HTERT RPE-1 (cell line): Measurements from ENCODE around the gene FADS2.

Experiments
- in situ Hi-C: fragments of 300-500 bp; cut with MboI; formaldehyde crosslinking; loops from 4 replicates; pipeline ENCODE4 v1.14.3; 2020; ENCODE audit warnings: low sequenced_read_pairs

FADS2 gene

DNA sequence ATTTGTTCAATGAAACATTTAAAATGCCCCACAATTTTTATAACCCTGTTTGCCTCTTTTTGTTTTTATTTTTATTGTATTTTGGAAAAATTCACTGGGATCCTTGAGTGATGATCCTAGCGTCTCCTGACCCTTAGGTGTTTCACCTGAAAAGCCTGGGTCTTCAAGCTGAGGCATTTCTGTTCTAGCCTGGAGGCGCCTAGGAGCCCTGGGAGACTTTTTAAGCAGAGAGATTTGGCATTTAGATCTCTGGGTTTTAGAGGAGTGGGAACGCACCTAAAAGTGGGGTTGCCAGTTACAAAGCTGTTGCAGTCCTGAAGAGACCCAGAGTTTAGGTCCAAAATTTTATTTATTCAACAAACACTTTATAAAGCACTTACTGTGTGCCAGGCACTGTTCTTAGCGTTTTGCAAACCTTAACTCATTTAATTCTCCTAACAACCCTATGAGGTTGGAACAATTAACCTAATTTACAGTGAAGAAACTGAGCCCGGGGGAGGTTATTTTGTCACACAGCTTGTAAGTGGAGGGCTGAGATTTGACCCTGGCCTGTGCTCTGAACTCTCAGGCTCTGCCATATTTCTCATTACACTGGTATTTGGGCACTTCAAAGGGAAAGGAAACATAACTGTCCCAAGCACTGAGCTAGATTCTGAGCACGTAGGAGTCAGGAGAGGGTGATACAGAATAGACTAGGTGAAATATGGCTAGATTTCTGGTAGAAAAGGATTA lies 10.5 kb upstream of the FADS2 start:
- in situ Hi-C loops: no loop called here

DNA sequence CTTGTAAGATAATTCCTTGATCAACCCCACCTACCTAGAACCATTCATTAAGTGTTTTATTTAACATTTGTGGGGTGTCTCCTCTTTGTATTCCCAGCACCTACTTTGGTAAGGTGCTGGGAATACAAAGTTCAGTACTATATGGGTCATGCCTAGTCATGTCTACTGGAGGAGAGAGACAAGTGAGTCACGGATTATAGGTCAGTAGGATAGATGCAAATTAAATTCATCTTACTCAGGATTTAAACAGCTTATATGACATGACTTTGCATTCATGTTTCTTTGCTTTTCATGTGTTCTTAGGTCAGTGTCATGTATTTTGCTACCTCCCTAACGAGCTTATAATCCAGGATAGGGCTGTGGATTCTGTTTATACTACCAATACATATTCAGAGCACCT lies 7.9 kb upstream of the FADS2 start:
- in situ Hi-C loops: no loop called here

DNA sequence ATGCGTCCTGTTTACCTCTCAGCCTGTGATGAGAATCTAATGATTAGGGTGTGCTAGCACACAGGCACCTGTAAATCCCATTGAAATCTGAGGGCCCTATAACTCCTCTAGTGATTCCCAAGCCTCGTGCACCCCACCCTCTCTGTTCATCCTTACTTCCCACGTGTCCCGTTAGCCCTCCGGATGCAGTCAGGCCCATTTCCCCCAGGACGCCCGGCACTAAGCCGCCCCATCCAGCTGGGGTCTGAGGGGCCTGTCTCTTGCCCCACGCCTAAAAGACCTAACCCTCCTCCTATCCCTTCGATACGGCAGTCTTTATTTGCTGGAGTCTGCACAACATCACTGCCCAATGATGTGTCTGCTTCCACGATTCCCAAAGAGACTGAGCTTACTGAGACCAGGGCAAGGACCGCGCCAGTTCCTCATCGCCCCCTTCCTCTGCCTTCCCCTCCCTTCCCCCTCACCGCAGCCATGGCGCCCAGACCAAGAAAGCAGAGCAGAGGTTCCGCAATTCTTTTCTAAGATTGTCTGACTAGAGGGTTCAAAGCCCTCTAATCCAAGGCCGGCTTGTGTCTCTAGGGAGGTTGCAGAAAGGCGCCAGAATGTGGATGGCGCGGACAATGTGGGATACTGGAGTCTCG lies 1.1 kb upstream of the FADS2 start:
- in situ Hi-C loops: no loop called here

DNA sequence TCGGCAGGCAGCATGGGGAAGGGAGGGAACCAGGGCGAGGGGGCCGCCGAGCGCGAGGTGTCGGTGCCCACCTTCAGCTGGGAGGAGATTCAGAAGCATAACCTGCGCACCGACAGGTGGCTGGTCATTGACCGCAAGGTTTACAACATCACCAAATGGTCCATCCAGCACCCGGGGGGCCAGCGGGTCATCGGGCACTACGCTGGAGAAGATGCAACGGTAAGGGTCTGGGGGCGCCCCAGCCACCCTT lies 204 bp downstream of the FADS2 start:
- in situ Hi-C loops: no loop called here

DNA sequence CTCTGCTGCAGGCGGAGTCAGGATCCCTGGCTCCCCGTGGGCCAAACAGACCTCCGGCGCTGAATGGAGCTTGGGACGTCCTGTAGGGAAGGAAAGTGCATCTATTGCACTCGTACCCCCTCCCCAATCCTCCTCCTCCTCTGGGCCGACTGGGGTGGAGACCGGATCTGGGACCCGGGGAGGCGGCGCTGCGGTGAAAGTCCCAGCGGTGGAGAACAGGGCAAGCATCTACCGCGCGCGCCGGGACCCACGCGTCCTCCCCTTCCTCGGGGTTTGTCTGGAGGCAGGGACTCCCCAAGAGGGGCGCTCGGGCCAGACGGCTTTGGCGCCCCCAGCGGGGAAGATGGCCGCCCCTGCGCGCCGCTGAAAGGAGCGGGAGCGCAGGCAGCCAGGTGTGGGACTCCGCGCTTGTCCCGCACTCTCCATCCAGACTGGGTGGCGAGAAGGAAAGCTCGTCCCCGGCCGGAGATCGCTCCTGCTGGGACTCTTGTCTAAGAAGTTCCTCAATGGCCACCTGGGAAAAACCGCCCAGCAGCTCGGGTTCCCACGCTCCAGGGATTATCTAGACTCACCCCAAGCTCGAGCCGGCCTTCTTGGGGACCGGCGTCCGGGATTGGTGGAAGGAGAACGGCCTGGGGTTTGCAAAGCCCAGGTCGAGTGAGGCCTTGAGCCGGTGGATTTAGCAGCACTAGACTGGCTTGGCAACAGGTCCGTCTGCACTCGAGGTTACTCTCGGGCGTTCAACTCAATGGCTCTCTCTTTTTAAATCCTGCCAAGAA lies 718 bp downstream of the FADS2 start:
- in situ Hi-C loops: no loop called here

DNA sequence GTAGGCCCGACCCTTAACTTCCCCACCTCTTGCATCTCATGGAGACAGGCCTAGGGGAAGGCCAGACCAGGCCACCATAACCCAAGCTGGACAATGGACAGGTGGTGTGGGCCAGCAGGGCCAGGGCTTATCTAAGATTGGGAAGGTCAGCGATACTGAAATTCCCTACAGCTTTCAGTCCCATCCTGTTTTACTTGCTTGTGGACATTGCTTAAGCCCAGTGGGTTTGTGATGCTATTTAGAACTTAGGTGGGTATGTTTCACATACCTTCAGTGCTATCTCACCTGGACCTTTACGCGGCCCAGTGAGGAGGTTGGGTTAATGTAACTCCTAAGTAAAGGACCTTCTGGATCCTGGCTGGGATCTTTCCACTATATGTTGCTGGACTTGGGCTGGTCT lies 1.7 kb downstream of the FADS2 start:
- in situ Hi-C loops: no loop called here

DNA sequence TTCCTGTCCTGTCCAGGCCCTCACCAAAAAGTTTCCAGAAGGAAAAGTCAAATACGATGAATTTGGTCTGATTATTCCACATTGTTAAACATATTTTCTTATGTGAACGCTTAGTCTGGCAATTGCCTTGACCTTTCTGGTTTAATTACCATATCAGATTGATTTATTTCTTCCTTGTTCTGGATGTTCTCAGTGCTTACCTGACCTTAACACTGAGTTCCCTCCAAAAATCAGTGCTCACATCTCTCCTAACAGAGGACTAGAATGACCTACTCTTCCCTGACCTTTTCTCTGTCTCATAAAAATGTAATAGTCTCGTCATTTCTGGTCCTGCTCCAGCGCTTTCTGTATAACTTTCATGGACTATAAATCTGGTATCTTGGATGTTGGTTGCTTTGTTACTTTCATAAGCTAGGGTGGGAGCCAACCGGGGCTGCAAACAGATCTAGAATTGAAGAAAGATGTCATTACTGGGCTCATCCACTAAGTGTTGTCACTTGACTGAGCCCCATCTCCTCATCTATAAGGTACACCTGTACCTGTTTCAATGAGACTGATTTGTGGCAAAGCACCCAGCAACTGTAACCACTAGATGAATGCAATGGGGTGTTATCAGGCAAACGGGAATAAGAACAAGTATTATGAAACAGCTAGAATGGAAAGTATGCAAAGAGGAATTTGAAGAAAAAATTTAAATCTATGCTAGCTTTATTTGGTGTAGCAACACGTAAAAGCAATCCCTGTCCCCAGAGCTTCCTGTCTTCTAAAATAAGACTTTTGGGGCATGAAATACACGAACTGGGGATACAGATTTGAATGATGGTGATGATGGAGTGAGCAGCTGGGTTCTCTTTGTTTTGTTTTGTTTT lies 2.4 kb downstream of the FADS2 start:
- in situ Hi-C loops: no loop called here

DNA sequence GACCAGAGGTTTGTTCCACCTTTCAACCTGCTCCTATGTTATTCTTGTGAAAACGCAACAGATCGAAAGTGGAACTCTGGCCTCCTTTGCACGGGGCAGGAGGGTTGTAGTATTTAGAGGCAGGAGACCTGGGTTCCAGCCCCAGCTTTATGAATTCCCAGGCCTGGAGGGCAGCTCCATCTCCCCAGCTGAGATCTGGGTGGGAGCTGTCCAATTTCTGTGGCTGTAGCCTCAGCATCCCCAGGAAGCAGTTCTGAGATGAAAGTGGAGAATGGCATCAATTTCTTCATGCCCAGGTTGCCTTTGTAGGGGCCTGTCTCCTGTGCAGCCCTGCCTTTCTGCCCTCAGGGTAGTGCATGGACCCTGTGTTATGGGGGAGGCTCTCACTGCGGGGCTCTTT lies 4.1 kb downstream of the FADS2 start:
- in situ Hi-C loops: no loop called here

DNA sequence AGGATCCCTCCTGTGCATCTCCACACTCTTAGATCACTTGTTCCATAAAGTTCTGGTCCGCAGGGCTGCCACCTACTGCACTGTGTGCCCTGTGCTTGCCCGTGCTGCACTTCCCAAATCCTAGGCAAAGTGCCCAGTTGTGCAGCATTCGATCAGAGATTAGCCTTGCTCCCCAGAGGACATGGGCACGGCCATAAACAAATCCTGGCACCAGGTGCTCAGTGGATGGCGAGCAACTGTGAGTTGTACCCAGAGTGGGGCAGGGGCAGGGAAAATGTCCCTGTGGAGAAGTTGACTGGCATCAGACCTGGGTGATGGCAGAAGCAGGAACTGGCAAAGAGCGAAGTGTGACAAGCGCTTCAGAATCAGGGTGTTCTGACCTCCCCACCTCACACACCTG lies 4.7 kb downstream of the FADS2 start:
- in situ Hi-C loops: no loop called here

DNA sequence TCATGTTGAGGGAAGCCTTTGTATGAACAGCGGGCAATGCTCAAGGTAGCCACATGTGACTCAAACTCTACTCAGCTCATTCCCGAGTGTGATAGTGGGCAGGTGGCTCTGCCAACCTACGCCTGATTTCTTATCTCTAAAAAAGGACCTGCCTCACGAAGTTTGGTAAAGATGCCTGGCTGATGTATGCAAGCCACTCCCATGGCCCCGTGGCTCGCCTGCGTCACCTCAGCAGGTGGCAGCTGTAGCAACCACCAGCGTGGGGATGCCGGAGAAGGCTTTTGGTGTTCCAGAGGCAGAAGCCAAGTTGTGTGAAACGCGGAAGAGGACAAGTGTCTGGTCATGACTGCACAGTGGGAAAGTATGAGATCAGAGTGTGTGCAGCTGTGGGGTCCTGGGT lies 5.4 kb downstream of the FADS2 start:
- in situ Hi-C loops: no loop called here

DNA sequence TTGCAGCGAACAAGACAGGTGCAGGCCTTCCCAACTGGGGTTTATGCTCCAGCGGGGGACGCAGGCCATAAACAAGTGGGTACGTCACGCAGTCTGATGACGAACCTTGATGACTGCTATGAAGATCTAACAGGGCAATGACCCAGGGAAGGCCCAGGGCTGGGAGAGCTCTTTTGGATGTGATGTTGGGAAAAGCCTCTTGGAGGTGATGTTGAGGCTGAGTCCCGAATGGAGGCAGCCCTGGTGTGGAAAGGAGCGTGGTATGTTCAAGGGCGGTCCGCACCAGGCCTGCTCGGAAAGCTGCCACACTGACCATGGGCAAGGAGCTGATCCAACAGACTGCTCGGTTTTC lies 5.8 kb downstream of the FADS2 start:
- in situ Hi-C loops: no loop called here

DNA sequence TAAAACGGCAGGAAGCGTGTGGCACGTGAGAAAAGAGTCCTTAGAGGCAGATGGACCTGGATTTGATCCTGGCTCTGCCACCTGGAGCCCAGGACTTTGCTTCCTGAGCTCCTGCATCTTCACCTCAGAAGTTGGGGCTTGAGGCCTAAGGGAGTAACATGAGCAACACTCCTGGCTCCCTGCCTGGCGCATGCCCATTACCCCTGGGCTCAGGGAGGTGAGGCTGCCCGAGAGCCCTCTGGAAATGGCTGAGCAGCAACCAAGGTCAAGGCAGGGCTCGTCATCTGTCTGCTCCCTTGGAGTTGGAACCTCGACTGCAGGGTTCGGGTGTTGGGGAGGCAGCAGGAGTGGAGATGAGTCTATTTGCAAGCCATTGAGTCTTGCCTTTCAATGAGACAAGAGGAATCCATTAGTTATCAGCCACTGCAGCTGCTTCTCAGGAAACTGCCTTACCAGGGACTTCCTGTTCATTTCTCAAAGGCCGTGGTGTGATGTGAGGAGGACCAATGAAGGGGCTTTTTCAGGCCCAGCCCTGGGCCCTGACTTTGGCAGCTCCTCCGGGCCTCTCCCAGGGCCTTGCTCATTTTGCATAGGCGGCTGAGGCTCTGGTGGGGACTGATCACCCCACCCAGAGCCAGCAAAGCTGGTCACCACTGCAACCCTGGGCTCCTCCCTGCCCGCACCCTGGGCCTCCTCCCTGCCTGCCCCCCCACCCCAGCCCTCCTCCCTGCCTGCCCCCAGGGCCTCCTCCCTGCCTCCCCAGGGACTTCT lies 6.4 kb downstream of the FADS2 start:
- in situ Hi-C loops: no loop called here

DNA sequence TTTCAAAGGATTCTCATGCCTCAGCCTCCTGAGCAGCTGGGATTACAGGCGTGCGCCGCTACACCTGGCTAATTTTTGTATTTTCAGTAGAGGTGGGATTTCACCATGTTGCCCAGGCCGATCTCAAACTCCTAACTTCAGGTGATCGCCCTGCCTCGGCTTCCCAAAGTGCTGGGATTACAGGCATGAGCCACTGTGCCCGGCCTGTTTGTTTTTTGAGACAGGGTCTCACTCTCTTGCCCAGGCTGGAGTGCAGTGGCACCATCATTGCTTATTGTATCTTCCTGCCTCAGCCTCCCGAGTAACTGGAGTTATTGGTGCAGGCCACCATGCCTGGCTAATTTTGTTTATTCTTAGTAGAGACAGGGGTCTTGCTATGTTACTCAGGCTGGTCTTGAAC lies 8.1 kb downstream of the FADS2 start:
- in situ Hi-C loops: no loop called here

DNA sequence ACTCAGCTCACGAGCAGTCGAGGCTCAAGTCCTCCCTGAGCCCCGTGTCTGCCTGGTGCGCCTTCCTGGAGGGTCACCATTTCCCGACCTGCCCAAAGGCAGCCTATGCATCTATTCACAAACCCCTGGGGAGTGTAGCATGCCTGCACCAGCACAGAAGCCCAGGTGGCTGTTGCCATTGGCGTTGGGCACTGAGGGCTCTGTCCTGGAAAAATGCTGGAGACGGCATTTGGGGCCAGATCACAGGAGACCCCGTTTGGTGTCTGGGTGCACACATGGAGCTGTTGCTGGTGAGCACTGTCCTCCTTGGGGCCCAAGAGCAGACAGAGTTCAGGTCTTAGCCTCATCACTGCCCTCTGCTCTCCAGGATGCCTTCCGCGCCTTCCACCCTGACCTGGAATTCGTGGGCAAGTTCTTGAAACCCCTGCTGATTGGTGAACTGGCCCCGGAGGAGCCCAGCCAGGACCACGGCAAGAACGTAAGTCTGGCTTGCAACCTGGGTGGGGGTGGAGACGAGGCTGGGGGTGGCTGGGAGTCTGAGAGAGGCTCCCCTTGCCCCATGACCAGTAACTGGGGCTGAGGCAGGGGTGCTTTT lies 9.4 kb downstream of the FADS2 start:
- in situ Hi-C loops: no loop called here

DNA sequence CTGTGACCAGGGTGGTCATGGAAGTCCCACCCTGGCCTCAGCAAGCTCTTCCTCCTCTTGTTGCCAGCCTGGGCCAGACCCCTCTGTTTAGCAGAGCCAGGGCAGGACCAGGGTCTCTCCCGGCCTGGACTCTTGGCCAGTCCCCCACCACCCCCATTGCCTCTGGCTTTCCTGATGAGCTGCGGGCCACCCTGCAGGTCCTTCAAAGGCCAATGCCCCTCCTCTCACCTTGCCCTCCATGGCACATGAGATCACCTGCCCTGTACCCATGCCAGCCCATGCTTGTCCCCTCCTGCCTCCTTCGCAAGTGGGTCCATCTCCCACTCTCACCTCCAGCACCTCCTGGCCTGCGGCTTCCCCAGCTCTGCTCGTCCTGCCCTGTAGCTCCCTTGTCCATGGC lies 10.4 kb downstream of the FADS2 start:
- in situ Hi-C loops: no loop called here

DNA sequence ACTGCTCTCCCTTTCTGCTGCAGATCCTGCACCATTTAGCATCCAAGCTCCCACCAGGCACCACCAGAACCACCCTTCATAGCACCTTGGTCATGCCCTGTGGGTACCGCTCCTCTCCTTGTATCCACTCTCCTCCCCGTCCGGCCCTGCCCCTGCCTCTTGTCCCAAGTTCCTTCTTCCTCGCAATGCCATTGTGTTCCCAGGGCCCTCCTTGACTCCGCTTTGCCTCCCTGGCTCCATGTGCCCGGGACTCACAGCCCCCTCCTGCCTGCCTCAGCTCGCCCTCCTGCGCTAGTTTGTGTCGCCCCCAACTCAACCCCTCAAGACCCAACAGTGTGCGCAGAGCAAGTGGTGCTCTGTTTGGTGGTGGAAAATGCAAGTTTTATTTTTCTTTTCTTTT lies 10.8 kb downstream of the FADS2 start:
- in situ Hi-C loops: no loop called here

DNA sequence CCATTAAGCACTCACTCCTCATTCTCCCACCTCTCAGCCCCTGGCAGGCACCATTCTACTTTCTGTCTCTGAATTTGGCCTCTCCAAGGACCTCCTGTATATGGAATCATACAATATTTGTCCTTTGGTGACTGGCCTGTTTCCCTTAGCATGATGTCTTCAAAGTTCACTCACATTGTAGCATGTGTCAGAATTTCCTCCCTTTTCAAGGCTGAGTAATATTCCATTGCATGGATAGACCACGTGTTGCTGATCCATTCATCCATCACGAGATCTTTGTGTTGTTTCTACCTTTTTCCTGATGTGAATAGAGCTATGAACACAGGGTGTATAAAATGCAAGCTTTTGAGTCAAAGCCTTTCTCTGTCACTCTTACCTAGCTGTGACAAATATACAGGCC lies 11.6 kb downstream of the FADS2 start:
- in situ Hi-C loops: no loop called here

DNA sequence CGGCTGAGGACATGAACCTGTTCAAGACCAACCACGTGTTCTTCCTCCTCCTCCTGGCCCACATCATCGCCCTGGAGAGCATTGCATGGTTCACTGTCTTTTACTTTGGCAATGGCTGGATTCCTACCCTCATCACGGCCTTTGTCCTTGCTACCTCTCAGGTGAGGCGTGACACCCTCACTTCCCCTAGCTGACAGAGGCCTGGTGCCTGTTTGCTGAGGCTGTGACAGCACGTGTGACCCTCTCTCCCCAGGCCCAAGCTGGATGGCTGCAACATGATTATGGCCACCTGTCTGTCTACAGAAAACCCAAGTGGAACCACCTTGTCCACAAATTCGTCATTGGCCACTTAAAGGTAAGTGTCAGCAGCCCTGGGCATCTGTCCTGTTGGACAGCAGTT lies 12.3 kb downstream of the FADS2 start:
- in situ Hi-C loops: no loop called here

DNA sequence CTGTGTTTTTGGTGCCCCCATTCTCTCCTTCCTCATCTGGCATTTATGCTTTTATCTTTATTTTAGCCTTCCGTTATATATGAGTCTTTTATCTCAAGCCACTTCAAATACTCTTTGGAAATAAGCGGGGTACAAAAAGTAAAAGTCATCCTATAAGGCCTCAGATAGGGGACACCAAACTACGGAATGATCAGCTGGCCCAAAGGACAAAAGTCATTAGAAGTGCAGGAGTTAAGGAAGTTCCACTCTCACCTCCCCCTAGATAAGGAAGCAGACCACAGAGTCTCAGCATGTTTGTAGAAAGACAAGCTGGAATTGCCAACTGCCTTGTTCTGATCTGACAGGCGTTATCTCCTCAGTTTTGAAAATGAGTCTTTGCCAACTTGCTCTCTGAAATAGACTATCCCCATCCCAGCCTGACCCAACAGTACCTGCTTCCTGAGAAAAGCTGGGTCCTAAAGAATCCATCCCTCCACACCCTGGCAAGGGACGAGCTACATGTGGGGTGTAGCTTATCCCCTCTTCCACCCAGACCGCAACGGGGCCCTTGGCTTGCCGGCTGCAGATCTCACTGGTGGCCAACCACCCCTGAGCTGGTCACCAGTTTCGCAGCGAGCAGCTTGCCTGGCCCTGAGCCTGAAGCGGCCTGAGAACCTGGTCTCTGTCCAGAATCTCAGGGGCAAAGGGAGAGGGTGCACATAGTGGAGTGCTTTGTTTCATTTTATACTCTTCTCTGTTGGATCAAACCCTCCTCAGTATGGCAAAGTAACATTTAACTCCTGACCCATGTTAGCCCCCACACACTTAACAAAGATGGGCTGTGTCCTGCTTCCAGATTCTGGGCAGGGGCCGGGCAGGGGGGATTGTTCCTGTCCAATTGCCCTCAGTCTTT lies 13.8 kb downstream of the FADS2 start:
- in situ Hi-C loops: no loop called here

DNA sequence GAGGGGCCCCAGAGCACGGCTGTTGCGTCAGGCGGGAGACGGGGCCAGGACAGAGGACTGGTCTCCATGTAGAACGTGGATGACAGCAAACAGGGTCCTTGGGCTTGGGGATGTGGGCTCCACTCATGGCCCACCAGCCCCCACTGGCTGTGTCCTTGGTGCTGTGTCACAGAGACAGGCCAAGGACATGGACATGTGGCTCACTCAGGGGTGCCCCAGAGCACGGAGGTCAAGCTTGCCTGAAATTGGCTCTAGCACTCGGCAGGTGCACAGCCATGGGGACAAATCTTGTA lies 14.4 kb downstream of the FADS2 start:
- in situ Hi-C loops: no loop called here
